ENCODE measurements around the gene PITPNM2.

DNA sequence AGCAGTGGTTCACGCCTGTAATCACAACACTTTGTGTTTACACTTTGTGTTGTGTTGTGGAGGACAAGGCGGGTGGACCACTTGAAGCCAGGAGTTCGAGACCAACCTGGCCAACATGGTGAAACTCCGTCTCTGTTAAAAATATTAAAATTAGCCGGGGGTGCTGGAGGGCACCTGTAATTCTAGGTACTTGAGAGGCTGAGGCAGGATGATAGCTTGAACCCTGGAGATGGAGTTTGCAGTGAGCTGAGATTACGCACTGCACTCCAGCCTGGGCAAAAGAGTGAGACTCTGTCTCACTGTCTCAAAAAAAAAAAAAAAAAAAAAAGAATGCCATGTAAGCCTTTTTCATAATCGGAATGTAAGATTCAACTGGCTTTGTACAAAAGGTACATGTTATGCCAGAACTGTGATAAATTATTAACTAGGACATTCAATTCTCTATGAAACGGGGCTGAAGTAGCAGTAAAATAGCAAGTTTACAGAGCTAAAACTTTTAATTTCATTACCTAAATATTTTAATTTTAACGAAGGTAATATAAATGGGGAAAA, 13.9 kb upstream of the PITPNM2 start:
- no peak for TF ChIP-seq CTCF (IDR thresholded peaks at IDR 0.05; ENCODE audit: control extremely low read depth in 1 of 3, insufficient read depth in 1 of 3, low read depth in 1 of 3, low read length in 3 of 3)
- no peak for TF ChIP-seq RFX5 (IDR thresholded peaks at IDR 0.05; ENCODE audit: borderline replicate concordance, low read depth, low read length)
- no peak for TF ChIP-seq MAX (IDR thresholded peaks at IDR 0.05)
- no peak for TF ChIP-seq SIN3A (conservative IDR thresholded peaks at IDR 0.05 in 1 of 2, IDR thresholded peaks at IDR 0.05 in 1 of 2; ENCODE audit: low read depth in 1 of 2, low read length in 2 of 2)
- no peak for TF ChIP-seq HDAC6 (IDR thresholded peaks at IDR 0.05; ENCODE audit: low read depth, low read length)
- no peak for TF ChIP-seq CEBPB (IDR thresholded peaks at IDR 0.05; ENCODE audit: low read depth, low read length)
- no peak for TF ChIP-seq NRF1 (IDR thresholded peaks at IDR 0.05; ENCODE audit: low read depth, low read length)
- no peak for TF ChIP-seq MAFK (IDR thresholded peaks at IDR 0.05; ENCODE audit: low read depth, low read length)
- no peak for TF ChIP-seq JUN (IDR thresholded peaks at IDR 0.05; ENCODE audit: low read depth, low read length)
- no peak for TF ChIP-seq CREB1 (IDR thresholded peaks at IDR 0.05)
- no peak for TF ChIP-seq POLR2A (IDR thresholded peaks at IDR 0.05; ENCODE audit: control extremely low read depth in 1 of 2, low read depth in 2 of 2, low read length in 2 of 2)
- no peak for TF ChIP-seq POLR2AphosphoS5 (IDR thresholded peaks at IDR 0.05; ENCODE audit: low read depth, low read length)
- TF ChIP-seq PHF8 (conservative IDR thresholded peaks at IDR 0.05; ENCODE audit: low read depth, low read length): no peak

Data from H1 (cell line).